Measurements from ENCODE around the gene FXYD2. TPM values are rescaled to one million over a fixed set of nuclear protein-coding genes. Genes with fewer than 3 reads are reported as not detected.

Gene FXYD2
- total RNA-seq, 1 experiment from 2014 or later = not detected

GRCh38 chr11:117832511-117832910, 8.0 kb upstream of the FXYD2 start:
- BruUV-seq (replicated peaks) = no TSS peak
- Histone ChIP-seq H3K4me2 (no peak overlapping the region), H3K36me3 (ENCODE audit: low read depth) (no peaks in the 10 kb centered on the region), H4K20me1 (ENCODE audit: insufficient read depth) (no peaks in the 10 kb centered on the region), H3K27ac (no peak overlapping the region), H3K27me3 (ENCODE audit: insufficient read depth, low read depth) (peaks cover 21% of the 10 kb centered on the region), H3K4me1 (replicated peaks; ENCODE audit: insufficient read depth) (peaks cover 23% of the 10 kb centered on the region), H3K79me2 (ENCODE audit: low read depth) (no peaks in the 10 kb centered on the region), H2AFZ (no peak overlapping the region), H3K4me3 (no peak overlapping the region), H3K9me2 (ENCODE audit: insufficient read depth) (no peaks in the 10 kb centered on the region), H3K9me3 (ENCODE audit: insufficient read depth, low read depth) (no peaks in the 10 kb centered on the region), H3F3A (ENCODE audit: insufficient read depth, low read depth) (no peaks in the 10 kb centered on the region)
- intact Hi-C loops (cut with micrococcal nuclease; ENCODE audit: unreplicated experiment) = no loop called here
- POLR2A ChIA-PET (ENCODE audit: unreplicated experiment) = no interaction called here
- DNase-seq = no peak
- TF ChIP-seq EZH2 (IDR thresholded peaks at IDR 0.05; ENCODE audit: low read depth) = no peak
- CTCF ChIA-PET = no interaction called here

- no peak for TF ChIP-seq CTCF (conservative IDR thresholded peaks at IDR 0.05)
- no peak for TF ChIP-seq EZH2 (IDR thresholded peaks at IDR 0.05; ENCODE audit: low read depth)
- Histone ChIP-seq H3K27me3 (ENCODE audit: insufficient read depth, low read depth) (peaks cover 14% of the 10 kb centered on the region; the same call in 1 of the 2 replicates), H2AFZ (no peak overlapping the region), H3K4me1 (replicated peaks; ENCODE audit: insufficient read depth) (peaks cover 23% of the 10 kb centered on the region), H3K79me2 (ENCODE audit: low read depth) (no peaks in the 10 kb centered on the region), H3F3A (ENCODE audit: insufficient read depth, low read depth) (no peaks in the 10 kb centered on the region), H3K27ac (no peak overlapping the region), H4K20me1 (ENCODE audit: insufficient read depth) (no peaks in the 10 kb centered on the region), H3K36me3 (ENCODE audit: low read depth) (no peaks in the 10 kb centered on the region), H3K9me3 (ENCODE audit: insufficient read depth, low read depth) (no peaks in the 10 kb centered on the region), H3K4me2 (no peak overlapping the region), H3K9me2 (ENCODE audit: insufficient read depth) (no peaks in the 10 kb centered on the region), H3K4me3 (no peak overlapping the region)
- POLR2A ChIA-PET (ENCODE audit: unreplicated experiment) = no interaction called here
- no TSS peak for BruUV-seq (replicated peaks)
- no peak for DNase-seq
- intact Hi-C loops (cut with micrococcal nuclease; ENCODE audit: unreplicated experiment) = no loop called here
- CTCF ChIA-PET = no interaction called here
Measured at GRCh38 chr11:117831661-117832415, 7.3 kb upstream of the FXYD2 start.

- CTCF ChIA-PET = no interaction called here
- H3F3A ChIP-seq (ENCODE audit: insufficient read depth, low read depth) = no peaks in the 10 kb centered on the region
- no peak overlapping the region for H3K27ac ChIP-seq
- peaks cover 13% of the 10 kb centered on the region for H3K27me3 ChIP-seq (ENCODE audit: insufficient read depth, low read depth)
- POLR2A ChIA-PET (ENCODE audit: unreplicated experiment) = interaction anchor here (0.7 kb wide), 1 partner anchor 1501 kb away, joined by 3 read pairs; no protein-coding TSS in a partner anchor
- H3K36me3 ChIP-seq (ENCODE audit: low read depth) = no peaks in the 10 kb centered on the region
- no peaks in the 10 kb centered on the region for H4K20me1 ChIP-seq (ENCODE audit: insufficient read depth)
- H2AFZ ChIP-seq = no peak overlapping the region
- TF ChIP-seq EZH2 (IDR thresholded peaks at IDR 0.05; ENCODE audit: low read depth) (no peak), CTCF (conservative IDR thresholded peaks at IDR 0.05) (no peak)
- intact Hi-C loops (cut with micrococcal nuclease; ENCODE audit: unreplicated experiment) = no loop called here
- BruUV-seq (replicated peaks) = no TSS peak
- H3K4me3 ChIP-seq = no peak overlapping the region
- H3K4me1 ChIP-seq (replicated peaks; ENCODE audit: insufficient read depth) = peaks cover 23% of the 10 kb centered on the region
- no peaks in the 10 kb centered on the region for H3K79me2 ChIP-seq (ENCODE audit: low read depth)
- H3K4me2 ChIP-seq = no peak overlapping the region
- H3K9me2 ChIP-seq (ENCODE audit: insufficient read depth) = no peaks in the 10 kb centered on the region
- no peaks in the 10 kb centered on the region for H3K9me3 ChIP-seq (ENCODE audit: insufficient read depth, low read depth)
- no peak for DNase-seq
Measured at GRCh38 chr11:117830674-117831351, 6.3 kb upstream of the FXYD2 start.

Measured in PC-9 (cell line).